Upper lobe of right lung (tissue), 1 donor: ENCODE measurements around the gene TPST1. TPM values are rescaled to one million over a fixed set of nuclear protein-coding genes. Genes with fewer than 3 reads are reported as not detected.
"Not testable (repeated sequence)": the region's sequence is repeated elsewhere in the genome, so short reads cannot be mapped to it uniquely, and the experiment has no call there.

ENCODE experiments used
- ATAC-seq: fragments of 200-7000 bp; cut with Tn5 transposase; one replicate; pipeline ENCODE4 v1.9.1; 2020; ENCODE audit warnings: mild to moderate bottlenecking, moderate library complexity
- DNase-seq: peaks from one replicate; pipeline ENCODE4 v3.0.0-alpha.2; 2020
- H3K27ac ChIP-seq: fragments of 200-600 bp; one replicate; pipeline ENCODE4 v1.8.0; 2022
- H3K27me3 ChIP-seq: fragments of 200-600 bp; one replicate; pipeline ENCODE4 v1.8.0; 2022; ENCODE audit warnings: mild to moderate bottlenecking
- H3K36me3 ChIP-seq: fragments of 200-600 bp; one replicate; pipeline ENCODE4 v1.8.0; 2022
- H3K4me1 ChIP-seq: fragments of 200-600 bp; one replicate; pipeline ENCODE4 v1.8.0; 2022
- H3K4me3 ChIP-seq: fragments of 200-600 bp; one replicate; pipeline ENCODE4 v1.8.0; 2022; ENCODE audit warnings: mild to moderate bottlenecking
- H3K9me3 ChIP-seq: fragments of 200-600 bp; one replicate; pipeline ENCODE4 v1.8.0; 2022
- CTCF ChIP-seq: fragments of 200-600 bp; IDR thresholded peaks from one replicate; pipeline ENCODE4 v1.8.0; 2022; ENCODE audit warnings: antibody characterized with exemption
- intact Hi-C: fragments of 100-400 bp; cut with DNase I; formaldehyde crosslinking; loops from one replicate; pipeline ENCODE4 v1.11.0; 2022
- long read RNA-seq: library from polyadenylated mRNA; unstranded; transcript quantifications from one replicate; pipeline ENCODE4 v2.0.0, GENCODE V29; 2021
- total RNA-seq: library from RNA; stranded (reverse); fragmentation: NEBNext Ultra II Directional; extraction: Animal tissue kit (Norgen Biotek cat#: 25700); gene quantifications from one replicate; pipeline ENCODE4 v1.2.1, GENCODE V29; 2021
- donor health status: DM: no; HTN: yes; CAD: no; lungs with severe emphysema.

TPST1 gene
- total RNA-seq, result 20.1 TPM
- long read RNA-seq, transcript TPST1-201 (6 exons, 2,116 nt), result major isoform, 13 of 33 reads
- long read RNA-seq, partial matches to known transcripts, result 3 of 33 reads
- long read RNA-seq, other reads (novel, unspliced or antisense), result 17 of 33 reads

DNA sequence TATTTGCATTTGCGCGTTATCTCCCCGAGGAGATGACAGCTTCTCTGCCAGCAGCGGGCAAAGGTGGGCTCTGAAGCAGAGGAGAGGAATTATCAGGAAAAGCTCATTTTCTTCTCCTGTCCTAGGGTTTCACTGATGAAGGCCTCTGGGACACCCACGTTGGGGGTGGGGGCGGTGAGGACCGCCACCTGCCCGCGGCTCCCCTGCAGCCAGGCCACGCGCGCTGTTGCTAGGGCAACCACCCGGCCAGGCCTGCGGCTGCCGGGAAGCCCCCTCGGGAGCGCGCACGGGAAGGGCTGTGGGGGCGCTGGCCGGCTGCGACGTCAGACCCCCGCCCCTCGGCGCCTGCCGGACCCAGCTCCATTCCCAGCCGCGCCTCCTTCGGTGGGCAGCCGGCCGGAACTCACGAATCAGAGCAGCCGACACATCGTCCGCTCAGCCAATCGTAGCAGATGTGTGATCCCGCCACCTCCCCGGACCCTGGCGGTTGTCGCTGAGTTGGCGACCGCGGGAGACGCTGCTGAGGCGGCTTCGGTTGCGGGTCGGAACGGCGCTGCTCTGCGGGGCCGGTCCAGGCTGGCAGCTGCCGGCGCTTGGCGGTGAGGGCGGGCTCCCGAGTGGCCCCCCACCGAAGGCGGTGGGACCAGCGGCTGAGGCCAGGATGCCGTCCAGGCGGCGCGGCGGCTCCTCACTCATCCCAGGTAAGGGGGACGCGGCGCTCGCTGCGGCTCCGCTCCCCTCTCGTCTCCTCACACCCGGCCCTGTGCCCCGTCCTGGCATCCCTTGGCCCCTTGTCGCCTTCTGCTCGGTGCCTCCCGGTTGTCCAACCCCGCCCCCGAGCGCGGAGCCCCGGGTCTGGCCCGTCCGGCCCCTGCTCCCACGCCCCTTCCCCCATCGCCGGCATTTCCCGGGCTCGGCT, at the start of gene TPST1:
Gene TPST1 (plus strand): TSS at position 513 of the 919 bp plus-strand sequence. CDS start 35,092 bp downstream, outside the sequence.
- Histone ChIP-seq H3K27ac (peak within 1 kb of the TSS; percentile 80), H3K4me3 (peak within 1 kb of the TSS; percentile 92), H3K9me3 (no peaks in the 10 kb centered on the region), H3K36me3 (no peaks in the 10 kb centered on the region), H3K27me3 (no peaks in the 10 kb centered on the region), H3K4me1 (peaks cover 25% of the 10 kb centered on the region)
- DNase-seq, result peak; percentile 92
- TF ChIP-seq CTCF, result peak; percentile 69
- peak; percentile 96 for ATAC-seq
- intact Hi-C loops, result no loop called here

DNA sequence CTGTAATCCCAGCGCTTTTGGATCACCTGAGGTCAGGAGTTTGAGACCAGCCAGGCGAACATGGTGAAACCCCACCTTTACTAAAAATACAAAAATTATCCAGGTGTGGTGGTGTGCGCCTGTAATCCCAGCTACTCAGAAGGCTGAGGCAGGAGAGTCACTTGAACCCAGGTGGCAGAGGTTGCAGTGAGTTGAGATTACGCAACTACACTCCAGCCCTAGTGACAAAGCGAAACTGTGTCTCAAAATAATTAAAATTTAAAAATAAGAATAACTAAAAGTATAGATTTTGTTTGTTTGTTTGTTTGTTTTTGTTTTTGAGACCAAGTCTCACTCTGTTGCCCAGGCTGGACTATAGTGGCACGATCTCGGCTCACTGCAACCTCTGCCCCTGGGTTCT, 49.1 kb upstream of the TPST1 start:
- H3K4me3 ChIP-seq, intact Hi-C loops, H3K27me3 ChIP-seq, H3K9me3 ChIP-seq, H3K27ac ChIP-seq, DNase-seq, ATAC-seq: not testable (repeated sequence)
- H3K4me1 ChIP-seq, result peaks cover 24% of the 10 kb centered on the region
- H3K36me3 ChIP-seq, result peaks cover 43% of the 10 kb centered on the region

- H3K9me3 ChIP-seq, result no peaks in the 10 kb centered on the region
- DNase-seq (no peak), ATAC-seq (no peak)
- H3K27me3 ChIP-seq, result no peaks in the 10 kb centered on the region
- no peak overlapping the region for H3K27ac ChIP-seq
- no peak for TF ChIP-seq CTCF
- H3K4me1 ChIP-seq, result peaks cover 15% of the 10 kb centered on the region
- no peak overlapping the region for H3K4me3 ChIP-seq
- peaks cover 40% of the 10 kb centered on the region for H3K36me3 ChIP-seq
- intact Hi-C loops, result no loop called here
These were observed 48.1 kb upstream of the TPST1 start for GRCh38 chr7:66157060-66157459.

- no peaks in the 10 kb centered on the region for H3K4me1 ChIP-seq
- H3K4me3 ChIP-seq, result no peak overlapping the region
- intact Hi-C loops, result no loop called here
- no peaks in the 10 kb centered on the region for H3K36me3 ChIP-seq
- no peak overlapping the region for H3K27ac ChIP-seq
- no peak for TF ChIP-seq CTCF
- no peak for DNase-seq
- ATAC-seq, result no peak
- H3K9me3 ChIP-seq, result no peaks in the 10 kb centered on the region
- no peaks in the 10 kb centered on the region for H3K27me3 ChIP-seq
These were observed 42.5 kb upstream of the TPST1 start for GRCh38 chr7:66162622-66163021.

GRCh38 chr7:66163186-66163610, 41.9 kb upstream of the TPST1 start:
- no peaks in the 10 kb centered on the region for H3K27me3 ChIP-seq
- no peaks in the 10 kb centered on the region for H3K9me3 ChIP-seq
- H3K27ac ChIP-seq, result no peak overlapping the region
- no peak for TF ChIP-seq CTCF
- intact Hi-C loops, result no loop called here
- DNase-seq (no peak), ATAC-seq (no peak)
- no peaks in the 10 kb centered on the region for H3K4me1 ChIP-seq
- H3K36me3 ChIP-seq, result no peaks in the 10 kb centered on the region
- H3K4me3 ChIP-seq, result no peak overlapping the region

- intact Hi-C loops, result no loop called here
- ATAC-seq, result no peak
These were observed 40.8 kb upstream of the TPST1 start for GRCh38 chr7:66164356-66164755.

More at GRCh38 chr7:66164356-66164755, 40.8 kb upstream of the TPST1 start:
- no peak for DNase-seq
- H3K4me3 ChIP-seq, result no peak overlapping the region
- no peaks in the 10 kb centered on the region for H3K27me3 ChIP-seq
- H3K36me3 ChIP-seq, result no peaks in the 10 kb centered on the region
- H3K4me1 ChIP-seq, result no peaks in the 10 kb centered on the region
- H3K9me3 ChIP-seq, result no peaks in the 10 kb centered on the region
- TF ChIP-seq CTCF, result no peak
- no peak overlapping the region for H3K27ac ChIP-seq
